TTC549 (cell line): ENCODE results near the gene NOP14.
"Not testable (repeated sequence)": the region's sequence is repeated elsewhere in the genome, so short reads cannot be mapped to it uniquely, and the experiment has no call there.

Source experiments
- FAIRE-seq: peaks from 2 replicates; lab custom pipeline; 2012; peaks lifted over from hg19 to GRCh38; lab: Jason Lieb, UNC

The NOP14 gene

DNA sequence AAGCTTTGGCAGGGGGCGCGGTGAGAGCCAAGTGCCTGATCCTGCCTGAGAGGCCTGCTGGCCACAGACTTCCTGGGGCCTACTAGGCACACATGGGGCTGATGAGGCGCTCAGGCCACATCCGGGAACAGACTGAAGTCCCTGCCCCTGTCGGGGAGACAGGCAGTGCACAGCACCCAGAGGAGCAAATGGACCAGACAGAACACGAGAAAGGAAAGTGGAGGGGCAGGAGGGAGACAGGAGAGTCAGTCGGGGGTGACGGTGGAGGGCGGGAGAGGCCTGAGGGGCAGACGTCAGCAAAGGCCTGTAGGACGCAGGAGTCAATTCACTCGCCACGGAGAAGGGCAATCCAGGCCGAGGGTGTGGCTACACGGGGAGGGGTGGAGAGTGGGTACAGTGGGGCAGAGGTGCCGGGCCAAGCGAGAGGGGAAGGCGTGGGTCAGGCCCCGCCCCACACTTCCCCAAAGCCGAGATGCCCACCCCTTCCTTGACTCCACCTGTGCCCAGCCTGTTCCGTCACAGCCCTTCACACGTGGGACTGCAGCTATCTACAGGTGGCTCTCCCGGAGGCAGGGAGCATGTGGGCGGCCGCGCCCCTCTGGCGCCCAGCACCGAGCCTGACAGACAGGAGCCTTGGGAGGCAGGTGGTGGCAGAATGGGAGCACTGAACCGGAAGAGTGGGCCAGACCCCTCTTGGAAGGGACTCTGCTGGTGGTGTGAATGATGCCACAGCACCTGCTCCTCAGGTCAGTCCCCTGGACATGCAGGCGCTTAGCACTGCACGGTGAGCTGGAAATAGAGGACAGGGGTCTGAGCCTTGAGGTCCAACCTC lies 20.5 kb downstream of the NOP14 start:
- FAIRE-seq = no peak

DNA sequence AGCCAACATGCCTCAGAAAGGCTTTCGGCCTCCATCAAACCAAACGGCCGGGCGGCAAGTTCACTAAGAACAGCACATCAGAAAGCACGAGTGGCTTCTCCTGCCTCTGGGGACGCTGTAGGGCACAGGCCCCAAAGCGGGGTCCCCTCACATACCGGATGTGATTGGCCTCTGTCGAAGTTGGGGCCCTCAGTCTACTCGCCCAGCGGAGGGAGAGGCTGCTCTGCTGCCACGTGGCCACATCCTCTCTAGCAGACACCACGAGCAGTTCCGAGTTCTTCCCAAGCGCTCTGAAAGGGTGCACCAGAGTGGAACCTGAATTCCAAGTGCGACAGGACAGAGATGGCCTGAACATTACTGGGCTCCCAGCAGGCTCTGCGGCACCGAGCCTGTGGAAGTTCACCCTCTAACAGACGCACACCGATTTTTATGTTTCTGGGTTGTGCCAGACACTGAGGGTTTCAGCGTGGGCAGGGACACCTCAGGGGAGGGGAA lies 21.1 kb downstream of the NOP14 start:
- no peak for FAIRE-seq

DNA sequence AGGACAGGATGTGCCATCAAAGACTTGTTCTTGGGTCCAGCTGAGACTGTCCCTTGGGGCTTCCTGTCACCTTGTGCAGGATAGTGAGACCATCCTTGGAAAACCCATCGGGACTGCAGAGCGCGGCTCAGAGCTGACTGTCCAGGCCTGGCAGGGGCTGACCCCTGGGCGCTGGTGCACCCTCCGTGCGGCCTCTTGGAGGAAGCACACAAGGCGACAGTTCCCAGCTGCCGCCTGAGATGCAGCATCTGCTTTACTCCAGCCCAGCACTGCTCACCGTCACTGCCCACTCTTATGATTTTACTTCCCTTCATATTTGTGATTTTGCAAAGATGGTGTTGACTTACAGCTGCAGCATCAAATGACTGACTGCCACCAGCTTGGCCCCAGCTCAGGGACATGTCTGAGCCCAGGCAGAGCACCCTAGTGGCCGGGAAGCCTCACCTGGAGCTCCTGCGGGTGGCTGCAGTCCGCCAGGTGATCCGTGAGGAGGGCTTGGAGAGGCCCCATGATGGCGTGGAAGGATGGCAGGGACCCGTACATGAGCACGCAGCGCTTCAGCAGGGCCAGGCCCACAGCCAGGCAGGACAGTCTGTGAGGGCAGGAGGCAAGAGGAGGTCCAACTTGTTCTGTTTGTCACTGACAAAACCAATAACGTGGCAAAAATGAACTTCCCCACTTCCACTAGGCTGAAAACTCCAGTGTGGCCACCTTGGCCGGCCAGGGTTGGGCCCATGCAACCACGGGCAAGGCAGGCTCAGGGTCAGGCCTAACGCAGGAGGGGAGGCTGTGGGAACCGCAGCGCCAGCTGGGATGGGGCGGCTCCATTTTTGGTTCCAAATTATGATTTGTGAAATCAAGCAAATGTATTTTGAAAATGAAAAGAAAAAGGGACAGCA lies 21.8 kb downstream of the NOP14 start:
- FAIRE-seq = no peak

DNA sequence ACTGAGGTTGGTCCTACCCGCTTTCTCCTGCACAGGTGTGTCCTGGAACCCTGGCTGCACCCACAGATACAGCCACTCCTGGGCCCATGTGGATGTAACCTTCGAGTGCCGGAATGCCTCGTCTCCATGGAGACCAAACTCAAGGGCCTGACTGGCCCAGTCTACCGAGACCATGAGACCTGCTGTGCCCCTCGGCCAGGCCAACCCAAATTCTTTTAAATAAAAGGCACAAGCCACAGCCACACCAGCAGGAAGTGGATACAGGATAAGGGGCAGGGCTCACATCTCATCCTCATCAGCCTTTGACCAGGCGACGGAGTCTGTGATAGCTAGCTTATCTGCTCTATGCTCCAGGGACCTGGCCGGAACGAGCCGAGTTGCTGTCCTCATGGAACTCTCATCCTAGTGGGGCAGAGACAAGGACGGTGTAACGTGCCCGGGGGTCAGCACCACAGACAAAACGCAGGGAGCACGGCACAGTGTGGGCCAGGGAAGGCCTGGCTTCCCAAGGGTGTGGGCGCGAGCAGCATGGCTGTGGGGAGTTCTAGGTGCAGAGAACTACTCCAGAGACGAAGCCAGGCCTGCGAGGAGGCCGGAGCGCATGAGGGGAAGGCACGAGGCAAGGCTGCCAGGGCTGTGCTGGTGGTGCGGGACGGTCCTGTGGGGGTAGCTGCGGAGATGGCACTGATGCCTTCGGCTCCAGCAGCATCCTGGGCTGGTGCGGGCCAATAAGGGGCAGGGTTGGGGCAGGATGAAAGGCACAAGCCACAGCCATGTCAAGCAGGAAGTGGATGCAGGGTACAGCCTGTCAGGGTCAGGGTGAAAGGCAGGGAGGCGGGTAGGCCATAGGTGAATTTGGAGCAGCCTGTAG lies 22.7 kb downstream of the NOP14 start:
- no peak for FAIRE-seq

DNA sequence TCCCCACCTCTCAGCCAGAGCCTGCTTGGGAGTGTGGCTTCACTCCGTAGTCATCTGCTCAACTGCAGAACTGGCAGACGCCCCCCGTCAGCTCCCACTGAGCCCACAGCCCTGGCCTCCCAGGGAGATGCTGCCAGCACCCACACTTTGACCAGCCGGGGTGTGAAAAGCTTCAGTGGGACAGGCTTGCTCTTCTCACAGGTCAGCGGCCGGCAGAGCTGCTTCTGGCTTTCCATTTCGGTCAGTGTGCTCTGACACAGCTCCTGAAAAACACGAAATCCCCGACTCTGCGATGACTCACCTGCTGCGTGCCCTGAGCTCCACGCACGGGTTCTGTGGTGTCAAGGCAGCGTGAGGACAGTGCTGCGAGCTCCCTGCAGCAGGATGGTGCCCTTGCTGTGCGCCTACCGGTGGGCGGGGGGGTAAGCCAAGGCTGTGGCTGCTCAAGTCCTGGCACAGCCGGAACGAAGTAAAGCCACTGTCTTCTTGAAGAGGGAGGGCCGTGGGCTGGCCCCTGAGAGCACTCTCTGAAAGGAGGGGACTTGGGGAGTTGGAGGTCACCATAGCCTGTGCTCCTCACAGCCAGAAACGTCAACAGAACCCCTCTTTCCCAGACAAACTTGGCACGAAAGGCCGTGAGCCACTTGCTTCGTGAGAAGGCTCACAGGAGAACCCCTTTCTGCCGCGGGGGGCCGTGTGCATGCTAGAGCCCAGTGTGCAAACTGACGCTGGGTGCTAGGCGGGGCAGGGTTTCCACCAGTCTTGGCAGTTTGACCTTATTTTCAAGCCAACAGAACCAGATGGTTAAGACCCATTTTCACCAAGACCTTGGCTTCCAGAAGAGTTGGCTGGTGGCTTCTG lies 23.6 kb downstream of the NOP14 start:
- no peak for FAIRE-seq

DNA sequence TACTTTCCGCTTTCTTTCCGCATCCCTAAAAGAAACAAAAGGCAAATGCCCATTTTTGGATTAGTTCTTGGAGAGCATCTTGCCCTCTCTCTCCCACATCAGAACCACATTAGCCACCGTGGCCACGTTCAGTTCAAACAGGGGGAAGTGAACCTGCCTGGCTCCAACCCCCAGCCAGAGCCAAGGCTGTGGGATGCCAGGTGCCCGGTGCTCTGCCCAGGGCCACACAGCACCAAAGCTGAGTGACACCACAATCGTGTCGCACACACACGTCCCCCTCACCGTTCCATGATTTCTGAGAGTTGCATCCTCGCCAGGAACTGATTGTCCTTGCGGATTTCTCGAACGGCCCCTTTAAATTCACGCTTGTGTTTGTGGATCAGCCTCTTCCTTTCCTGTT lies 24.3 kb downstream of the NOP14 start:
- FAIRE-seq = no peak

DNA sequence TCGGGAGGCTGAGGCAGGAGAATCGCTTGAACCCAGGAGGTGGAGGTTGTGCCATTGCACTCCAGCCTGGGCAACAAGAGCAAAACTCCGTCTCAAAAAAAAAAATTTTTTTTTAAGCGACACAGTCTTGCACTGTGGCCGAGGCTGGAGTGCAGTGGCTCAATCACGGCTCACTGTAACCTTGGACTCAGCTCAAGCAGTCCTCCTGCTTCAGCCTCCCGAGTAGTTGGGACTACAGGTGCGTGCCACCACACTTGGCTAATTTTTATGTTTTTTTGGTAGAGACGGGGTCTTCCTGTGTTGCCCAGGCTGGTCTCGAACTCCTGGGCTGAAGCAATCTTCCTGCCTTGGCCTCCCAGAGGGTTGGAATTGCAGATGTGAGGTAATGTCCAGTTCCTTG lies 24.8 kb downstream of the NOP14 start:
- FAIRE-seq = not testable (repeated sequence)

DNA sequence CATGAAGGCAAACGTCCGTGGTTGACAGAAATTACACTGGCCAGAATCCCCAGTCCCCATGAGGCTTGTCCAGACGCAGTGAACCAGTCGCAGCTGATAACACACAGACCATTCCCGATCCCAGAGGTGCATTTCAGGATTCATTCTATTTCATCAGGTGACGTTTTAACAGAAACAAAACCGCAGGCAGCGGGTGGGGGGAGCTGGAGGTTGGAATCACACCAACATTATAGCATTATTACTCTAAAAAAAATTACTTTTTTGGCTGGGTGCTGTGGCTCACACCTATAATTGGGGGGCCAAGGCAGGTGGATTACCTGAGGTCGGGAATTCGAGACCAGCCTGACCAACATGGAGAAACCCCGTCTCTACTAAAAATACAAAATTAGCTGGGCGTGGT lies 25.2 kb downstream of the NOP14 start:
- FAIRE-seq = no peak

DNA sequence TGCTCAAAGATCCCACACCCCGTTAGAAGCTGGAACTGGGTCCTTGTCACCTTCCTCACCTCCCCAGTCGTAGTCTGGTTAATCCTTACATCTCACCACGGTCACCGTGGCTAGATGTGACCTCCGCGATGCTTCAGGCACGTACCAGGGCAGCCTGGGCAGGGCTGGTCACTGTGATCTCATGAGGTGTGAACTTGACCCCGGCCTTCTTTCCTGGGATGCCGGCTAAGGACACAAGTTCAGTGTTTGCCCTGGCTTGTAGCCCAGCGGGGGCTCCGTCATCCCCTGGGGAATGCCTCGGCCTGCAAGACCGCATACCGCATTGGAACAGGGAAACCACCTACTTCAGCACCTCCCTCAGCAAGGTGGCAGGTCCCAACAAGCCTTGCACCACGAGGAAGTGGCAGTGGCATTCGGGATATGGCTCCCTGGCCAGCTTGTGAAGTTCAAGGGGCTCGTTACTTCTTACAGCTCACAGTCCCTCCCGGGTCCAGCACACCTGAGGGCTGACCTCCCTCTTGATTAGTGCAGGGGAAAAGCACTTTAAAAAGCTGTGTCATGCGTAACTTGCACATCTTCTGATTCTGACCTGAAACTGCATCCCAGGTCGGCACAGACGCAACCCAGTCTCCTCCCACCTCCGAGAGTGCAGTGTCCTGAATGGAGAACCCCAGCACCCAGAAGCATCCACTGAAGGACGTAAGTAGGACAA lies 25.9 kb downstream of the NOP14 start:
- FAIRE-seq = no peak

DNA sequence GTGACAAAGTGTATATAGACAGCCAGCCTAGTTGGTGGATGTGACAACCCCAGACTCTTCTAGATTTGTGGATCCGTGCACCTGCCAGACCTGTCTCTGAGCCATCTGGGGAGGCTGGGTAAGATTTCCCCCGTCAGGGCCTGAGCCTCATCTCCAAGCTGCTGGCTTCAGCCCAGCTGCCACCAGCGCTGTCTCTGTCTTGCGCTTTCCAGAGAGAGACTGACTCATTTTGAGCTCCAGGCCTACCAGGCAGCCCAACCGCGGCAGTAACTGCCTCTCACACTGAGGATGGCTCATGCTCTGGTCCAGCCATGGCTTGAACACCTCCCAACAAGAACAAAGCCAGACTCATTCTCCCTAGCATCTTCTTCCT lies 26.4 kb downstream of the NOP14 start:
- no peak for FAIRE-seq

DNA sequence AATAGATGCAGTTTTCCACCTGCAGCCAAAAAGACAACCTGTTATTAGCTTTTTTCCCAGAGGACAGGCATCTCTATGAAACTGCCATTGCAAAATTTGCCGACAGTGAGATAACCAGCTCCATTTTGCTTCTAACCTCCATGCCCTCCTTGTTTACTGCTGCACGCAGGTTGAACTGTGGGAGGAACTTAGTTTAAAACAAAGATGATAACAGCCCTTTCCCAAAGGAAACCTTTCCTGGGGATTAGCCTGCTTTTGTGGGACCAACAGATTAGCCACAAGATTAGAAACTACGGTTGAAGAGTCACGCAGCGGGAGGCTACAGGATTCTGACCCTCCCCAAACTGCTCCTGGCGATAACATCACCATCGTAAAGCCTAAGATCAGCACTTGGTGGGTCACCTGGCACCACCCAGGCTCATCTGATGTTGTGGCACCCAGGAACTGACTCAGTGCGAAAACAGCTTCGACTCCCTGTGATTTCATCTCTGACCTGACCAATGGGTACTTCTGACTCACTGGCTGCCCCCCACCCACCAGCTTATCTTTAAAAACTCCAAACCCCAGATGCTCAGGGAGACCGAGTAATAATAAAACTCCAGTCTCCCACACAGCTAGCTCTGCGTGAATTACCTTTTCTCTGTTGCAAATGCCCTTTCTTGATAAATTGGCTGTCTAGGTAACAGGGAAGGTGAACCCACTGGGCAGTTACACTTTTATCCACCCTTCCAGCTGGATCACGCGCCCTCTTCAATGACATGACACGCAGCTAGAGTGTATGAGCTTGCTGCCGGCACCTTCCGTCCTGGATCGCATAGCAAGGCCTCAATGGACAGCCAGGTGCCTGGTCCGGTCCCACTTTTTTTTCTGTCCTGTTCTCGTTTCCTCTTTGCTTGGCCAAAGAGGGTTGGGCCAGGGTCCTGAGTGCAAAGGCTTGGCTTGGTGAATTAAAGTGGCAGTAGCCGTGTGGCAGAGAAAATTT lies 27.2 kb downstream of the NOP14 start:
- no peak for FAIRE-seq

DNA sequence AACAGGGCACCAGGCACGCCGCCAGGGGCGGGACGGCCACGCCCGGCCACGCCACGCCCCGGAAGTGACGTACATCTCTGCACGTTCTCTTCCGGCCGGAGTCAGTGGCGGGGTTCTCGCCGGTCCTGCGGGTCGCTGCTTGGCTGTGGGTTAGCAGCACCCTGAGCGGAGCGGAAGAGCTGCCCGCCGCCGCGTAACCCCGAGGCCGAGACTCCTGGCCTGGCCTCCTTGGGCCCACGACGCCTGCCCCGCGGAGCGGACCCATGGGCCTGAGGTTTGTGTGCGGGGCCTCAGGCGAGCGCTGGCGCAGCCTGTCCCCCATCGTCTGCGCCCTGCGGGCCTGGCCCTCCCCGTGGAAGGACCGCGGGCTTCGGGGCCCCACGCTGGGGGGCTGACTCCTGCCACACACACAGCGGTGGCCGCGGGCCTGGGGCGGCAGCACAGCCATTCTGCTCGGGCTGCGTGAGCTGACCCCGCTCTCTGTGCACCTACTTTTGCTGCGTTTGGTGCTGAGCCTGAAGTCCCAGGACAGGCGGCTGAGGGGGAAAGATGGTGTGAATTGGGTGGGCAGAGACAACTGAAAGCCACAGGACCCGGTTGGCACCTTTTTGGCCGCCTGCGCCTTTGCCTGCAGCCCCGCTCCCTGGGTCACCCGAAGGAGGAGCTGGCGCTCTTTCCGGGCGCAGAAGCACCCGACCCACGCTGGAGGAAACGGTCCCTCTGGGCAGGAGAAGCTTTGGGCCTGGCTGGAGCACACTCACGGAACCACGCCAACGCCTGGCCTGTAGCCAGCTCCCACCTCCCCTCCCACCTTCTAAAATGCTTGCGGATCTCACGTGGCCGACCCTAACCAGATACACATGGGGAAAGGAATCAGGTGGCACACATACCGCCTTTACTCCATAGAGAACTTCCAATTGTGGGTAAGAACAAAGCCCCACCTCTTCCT lies 28.1 kb downstream of the NOP14 start:
- FAIRE-seq = no peak

DNA sequence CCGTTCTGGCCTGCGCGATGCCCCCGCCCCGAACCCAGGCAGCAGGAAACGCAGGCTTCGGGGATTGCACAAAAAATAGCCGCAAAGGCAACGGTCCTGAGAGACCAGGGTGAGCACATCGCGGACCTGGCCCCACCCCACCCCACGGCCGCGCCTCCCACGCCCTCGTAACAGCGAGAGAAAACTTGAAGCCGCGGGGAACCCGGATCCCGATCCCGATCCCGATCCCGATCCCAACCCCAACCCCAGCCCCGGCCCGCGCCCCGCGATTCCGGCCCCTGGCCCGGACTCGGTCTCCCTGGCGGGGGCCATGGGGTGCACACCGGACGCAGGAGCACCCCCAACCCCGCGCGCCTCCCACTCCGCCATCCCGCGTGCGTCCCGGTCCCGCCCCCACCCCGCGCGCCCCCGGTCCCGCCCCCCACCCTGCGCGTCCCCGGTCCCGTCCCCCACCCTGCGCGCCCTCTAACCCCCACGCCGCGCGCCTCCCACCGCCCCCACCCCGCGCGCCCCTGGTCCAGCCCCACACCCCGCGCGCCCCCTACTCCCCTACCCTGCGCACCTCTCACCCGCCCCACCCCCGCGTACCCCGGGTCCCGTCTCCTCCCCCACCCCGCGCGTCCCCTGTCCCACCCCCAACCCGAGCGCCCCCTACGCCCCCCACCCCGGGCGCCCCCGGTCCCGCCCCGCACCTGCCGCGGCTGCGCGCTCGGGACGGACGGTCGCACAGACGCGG lies 29.0 kb downstream of the NOP14 start:
- FAIRE-seq = no peak

DNA sequence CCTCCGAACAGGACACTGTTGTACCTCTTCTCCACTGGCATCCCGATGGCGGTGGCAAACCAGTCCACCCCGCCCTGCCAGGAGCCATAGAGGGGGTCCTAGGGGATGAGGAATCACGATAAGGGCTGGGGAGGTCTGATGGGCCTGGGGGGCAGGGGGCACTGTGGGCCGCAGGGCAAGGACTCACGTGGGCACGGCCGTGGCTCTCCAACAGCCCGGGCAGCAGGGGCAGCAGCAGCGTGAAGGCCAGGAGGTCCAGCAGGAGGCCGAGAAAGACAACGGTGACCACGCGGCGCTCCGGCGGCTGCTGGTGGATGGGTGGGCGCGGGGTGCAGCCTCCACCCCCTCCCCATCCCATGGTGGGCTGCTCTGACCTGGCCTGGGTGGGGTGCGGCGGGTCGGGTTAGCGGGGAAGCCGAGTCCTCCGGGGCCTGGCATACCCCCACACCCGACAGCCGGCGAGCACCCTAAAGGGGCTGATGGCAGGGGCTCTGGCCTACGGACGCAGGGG lies 29.6 kb downstream of the NOP14 start:
- no peak for FAIRE-seq

DNA sequence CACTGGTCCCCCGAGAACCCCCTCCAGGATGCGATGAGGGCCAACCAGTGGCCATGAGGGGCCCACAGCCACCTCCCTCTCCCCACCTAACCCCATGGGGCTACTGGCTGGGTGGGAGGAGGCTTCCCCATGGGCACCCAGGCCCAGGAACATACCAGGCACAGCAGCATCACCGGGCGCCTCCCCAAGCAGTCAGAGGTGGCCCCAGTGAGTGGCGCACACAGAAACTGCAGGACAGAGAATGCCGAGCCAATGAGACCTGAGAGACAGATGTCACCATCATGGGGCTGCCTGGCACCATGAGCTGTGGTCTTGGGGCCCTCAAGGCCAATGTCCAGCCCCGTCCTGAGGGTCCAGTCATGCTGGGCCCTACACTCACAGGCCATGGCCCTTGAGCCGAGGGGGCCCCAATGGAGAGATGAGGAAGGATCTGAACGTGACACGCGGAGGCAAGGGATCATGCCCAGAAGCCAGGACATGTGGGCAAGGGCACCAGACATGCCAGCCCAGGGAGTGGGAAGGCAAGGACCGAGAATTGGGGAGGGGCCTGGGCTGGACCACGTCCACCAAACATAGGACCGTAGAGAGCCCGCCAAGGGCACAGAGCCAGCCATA lies 30.1 kb downstream of the NOP14 start:
- FAIRE-seq = no peak

DNA sequence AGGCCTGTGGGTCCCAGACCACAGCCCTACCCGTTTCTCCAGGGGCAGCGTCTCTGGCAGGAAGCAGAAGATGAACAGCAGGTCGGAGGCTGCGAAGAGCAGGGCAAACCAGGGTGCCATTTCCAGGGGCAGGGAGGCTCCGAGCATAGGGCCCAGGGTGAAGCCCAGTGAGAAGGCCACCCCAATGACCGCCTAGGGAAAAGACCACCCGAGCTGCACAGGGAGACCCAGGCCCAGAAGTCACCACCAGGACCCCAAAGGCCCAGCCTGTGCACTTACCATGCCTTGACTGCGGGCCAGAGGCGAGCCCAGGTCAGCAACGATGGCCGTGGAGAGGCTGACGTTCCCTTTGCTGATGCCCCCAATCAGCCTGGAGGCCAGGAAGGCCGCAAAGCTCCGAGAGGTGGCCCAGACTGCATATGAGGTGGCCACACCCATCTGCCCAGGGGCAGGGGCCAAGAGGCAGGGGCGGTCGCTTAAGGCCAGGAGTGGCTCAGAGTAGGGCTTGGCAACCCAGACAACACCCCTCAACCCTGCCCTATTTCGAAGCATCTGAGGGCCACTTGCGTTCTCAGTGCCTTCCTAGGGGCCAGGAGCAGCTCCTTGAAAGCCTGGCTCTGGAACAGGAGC lies 30.8 kb downstream of the NOP14 start:
- no peak for FAIRE-seq
